GM12878 (cell line): Measurements from ENCODE around the gene TRAPPC2. TPM values are rescaled to one million over a fixed set of nuclear protein-coding genes. Genes with fewer than 3 reads are reported as not detected.

Source experiments
- ATF2 ChIP-seq: IDR thresholded peaks from 2 replicates; pipeline ENCODE4 v1.6.1; 2012; ENCODE audit warnings: low read length, inconsistent platforms
- ATF7 ChIP-seq: fragments of 450-650 bp; IDR thresholded peaks from 2 replicates; pipeline ENCODE4 v1.6.1; 2016; ENCODE audit warnings: low read depth, mild to moderate bottlenecking
- CREB1 ChIP-seq: IDR thresholded peaks from 2 replicates; pipeline ENCODE4 v1.6.1; 2012; ENCODE audit warnings: low read depth, mild to moderate bottlenecking, inconsistent platforms
- CREM ChIP-seq: IDR thresholded peaks from 2 replicates; pipeline ENCODE4 v1.6.1; 2014; ENCODE audit warnings: antibody characterized with exemption, low read depth
- E2F8 ChIP-seq: fragments of 450-650 bp; IDR thresholded peaks from 2 replicates; pipeline ENCODE4 v1.6.1; 2018; ENCODE audit warnings: mild to moderate bottlenecking, low read depth, moderate library complexity; ENCODE audit not compliant: partially characterized antibody
- GATAD2B ChIP-seq: fragments of 450-650 bp; conservative IDR thresholded peaks from 2 replicates; pipeline ENCODE4 v1.6.1; 2017; ENCODE audit warnings: low read depth, mild to moderate bottlenecking, moderate library complexity
- HDAC2 ChIP-seq: fragments of 200-600 bp; sonication (generic); IDR thresholded peaks from 2 replicates; pipeline ENCODE4 v1.6.1; 2017
- JUND ChIP-seq: IDR thresholded peaks from 2 replicates; pipeline ENCODE4 v1.6.1; 2012; ENCODE audit warnings: low read depth, mild to moderate bottlenecking, low read length, improper control_type of control experiment, moderate library complexity
- MEF2A ChIP-seq: IDR thresholded peaks from 2 replicates; pipeline ENCODE4 v1.6.1; 2011; ENCODE audit warnings: low read depth, mild to moderate bottlenecking, low read length, moderate library complexity; ENCODE audit not compliant: insufficient read depth
- MLLT1 ChIP-seq: fragments of 450-650 bp; IDR thresholded peaks from 2 replicates; pipeline ENCODE4 v1.6.1; 2016; ENCODE audit warnings: mild to moderate bottlenecking
- POLR2A ChIP-seq: IDR thresholded peaks from 2 replicates; pipeline ENCODE4 v1.6.1; 2011; ENCODE audit warnings: low read depth, mild to moderate bottlenecking, low read length
- RCOR1 ChIP-seq: conservative IDR thresholded peaks from 2 replicates; pipeline ENCODE4 v1.6.1; 2012; ENCODE audit warnings: low read depth, low read length, improper control_type of control experiment
- RELA ChIP-seq: fragments of 450-650 bp; IDR thresholded peaks from 2 replicates; pipeline ENCODE4 v1.8.0; 2014; ENCODE audit warnings: borderline replicate concordance; ENCODE audit not compliant: partially characterized antibody
- REST ChIP-seq: IDR thresholded peaks from 2 replicates; pipeline ENCODE4 v1.6.1; 2012; ENCODE audit warnings: mild to moderate bottlenecking, low read depth, low read length
- SMARCA5 ChIP-seq: fragments of 450-650 bp; IDR thresholded peaks from 2 replicates; pipeline ENCODE4 v1.6.1; 2017; ENCODE audit warnings: mild to moderate bottlenecking
- STAT1 ChIP-seq: fragments of 450-650 bp; conservative IDR thresholded peaks from 2 replicates; pipeline ENCODE4 v1.6.1; 2014; ENCODE audit warnings: antibody characterized with exemption, mild to moderate bottlenecking
- YBX1 ChIP-seq: fragments of 450-650 bp; IDR thresholded peaks from 2 replicates; pipeline ENCODE4 v1.6.1; 2016; ENCODE audit warnings: antibody characterized with exemption
- ZBED1 ChIP-seq: IDR thresholded peaks from 2 replicates; pipeline ENCODE4 v1.6.1; 2016; ENCODE audit warnings: borderline replicate concordance
- ZBTB4 ChIP-seq: fragments of 450-650 bp; formaldehyde crosslinking; IDR thresholded peaks from 2 replicates; pipeline ENCODE4 v1.4.0; 2022; ENCODE audit warnings: mild to moderate bottlenecking, moderate library complexity
- polyA plus RNA-seq, 11 experiments: library from polyadenylated mRNA; depleted of rRNA in 4 of 11; unstranded in 6 of 11; stranded (reverse) in 5 of 11; fragments of >200 nt; fragmentation: Nextera tagmentation in 4 of 11; fragmentation: Illumina TruSeq in 1 of 11; extraction: Ambion mirVana in 4 of 11; extraction: Trizol in 1 of 11; gene quantifications; 1 replicate in 1 of 11; 2 replicates in 10 of 11; pipeline versions ENCODE4 v1.2.1 to v1.2.3, GENCODE V29; 2011 to 2016; ENCODE audit warnings: inconsistent platforms in 2 of 11, missing spikeins in 2 of 11, low read depth in 1 of 11
- total RNA-seq, 4 experiments: library from RNA; depleted of rRNA in 3 of 4; stranded (reverse); fragments of >200 nt in 3 of 4; fragmentation: Illumina TruSeq in 1 of 4; extraction: Trizol in 1 of 4; gene quantifications; 2 replicates each; pipeline versions ENCODE4 v1.2.1 to v1.2.3, GENCODE V29; 2013 to 2021

Gene TRAPPC2
- total and polyA plus RNA-seq, 10 of the 15 experiments (the other 5 are each of a cell fraction or from before 2014, with no cell fraction given), result 12.4 to 28.4 (median 21.3) TPM

- no peak for TF ChIP-seq REST
- TF ChIP-seq E2F8, result no peak
- TF ChIP-seq POLR2A, result no peak
- TF ChIP-seq GATAD2B, result no peak
- no peak for TF ChIP-seq STAT1
- no peak for TF ChIP-seq ZBED1
- TF ChIP-seq ZBTB4, result no peak
- TF ChIP-seq CREM, result 0 out of 2 replicates have a peak, but pooled peaks have one; percentile 16
- 0 out of 2 replicates have a peak, but pooled peaks have one; percentile 36 for TF ChIP-seq MEF2A
- peak; percentile 48; the same call in 1 of the 2 replicates for TF ChIP-seq ATF2
- no peak for TF ChIP-seq RCOR1
- no peak for TF ChIP-seq RELA
- no peak for TF ChIP-seq HDAC2
- no peak for TF ChIP-seq YBX1
- 0 out of 2 replicates have a peak, but pooled peaks have one; percentile 19 for TF ChIP-seq MLLT1
- TF ChIP-seq CREB1, result peak; percentile 75
- no peak for TF ChIP-seq SMARCA5
- peak; percentile 79 for TF ChIP-seq ATF7
- TF ChIP-seq JUND, result no peak
Measured at GRCh38 chrX:13699183-13699826, 35.1 kb downstream of the TRAPPC2 start (continued).
